HS-5 (cell line): ENCODE results near the gene CELF2.

Experiments
- DNase-seq: peaks from one replicate; pipeline ENCODE4 v3.0.0-alpha.2; 2012; ENCODE audit warnings: low read depth

CELF2 gene

GRCh38 chr10:11197878-11198277 lies 180.2 kb downstream of the CELF2 start:
- no peak for DNase-seq

- DNase-seq: no peak
Measured at GRCh38 chr10:11201911-11202310, 184.2 kb downstream of the CELF2 start.

GRCh38 chr10:11204351-11204942 lies 186.8 kb downstream of the CELF2 start:
- DNase-seq: no peak

GRCh38 chr10:11205030-11205772 lies 187.5 kb downstream of the CELF2 start:
- no peak for DNase-seq

- DNase-seq: no peak
Measured at GRCh38 chr10:11206676-11207559, 189.2 kb downstream of the CELF2 start.

- no peak for DNase-seq
Measured at GRCh38 chr10:11207560-11207844, 189.8 kb downstream of the CELF2 start.

- DNase-seq: no peak
Measured at GRCh38 chr10:11208243-11208642, 190.6 kb downstream of the CELF2 start.

- DNase-seq: no peak
Measured at GRCh38 chr10:11208908-11209829, 191.5 kb downstream of the CELF2 start.

GRCh38 chr10:11209830-11210181 lies 192.1 kb downstream of the CELF2 start:
- DNase-seq: no peak

- no peak for DNase-seq
Measured at GRCh38 chr10:11210211-11210922, 192.7 kb downstream of the CELF2 start.

GRCh38 chr10:11212288-11213085 lies 194.8 kb downstream of the CELF2 start:
- DNase-seq: no peak

- DNase-seq: no peak
Measured at GRCh38 chr10:11213137-11213536, 195.5 kb downstream of the CELF2 start.

- DNase-seq: no peak
Measured at GRCh38 chr10:11214407-11214806, 196.7 kb downstream of the CELF2 start.

GRCh38 chr10:11215471-11215870 lies 197.8 kb downstream of the CELF2 start:
- DNase-seq: no peak

GRCh38 chr10:11217521-11217920 lies 199.8 kb downstream of the CELF2 start:
- DNase-seq: no peak

GRCh38 chr10:11218395-11218794 lies 200.7 kb downstream of the CELF2 start:
- DNase-seq: no peak

GRCh38 chr10:11219431-11219830 lies 201.8 kb downstream of the CELF2 start:
- DNase-seq: no peak

- no peak for DNase-seq
Measured at GRCh38 chr10:11223081-11223480, 205.4 kb downstream of the CELF2 start.

- no peak for DNase-seq
Measured at GRCh38 chr10:11223507-11224140, 206.0 kb downstream of the CELF2 start.

- no peak for DNase-seq
Measured at GRCh38 chr10:11224321-11224720, 206.6 kb downstream of the CELF2 start.
